ENCODE data around the gene CLUH. TPM values are rescaled to one million over a fixed set of nuclear protein-coding genes. Genes with fewer than 3 reads are reported as not detected.

The CLUH gene, protein sequence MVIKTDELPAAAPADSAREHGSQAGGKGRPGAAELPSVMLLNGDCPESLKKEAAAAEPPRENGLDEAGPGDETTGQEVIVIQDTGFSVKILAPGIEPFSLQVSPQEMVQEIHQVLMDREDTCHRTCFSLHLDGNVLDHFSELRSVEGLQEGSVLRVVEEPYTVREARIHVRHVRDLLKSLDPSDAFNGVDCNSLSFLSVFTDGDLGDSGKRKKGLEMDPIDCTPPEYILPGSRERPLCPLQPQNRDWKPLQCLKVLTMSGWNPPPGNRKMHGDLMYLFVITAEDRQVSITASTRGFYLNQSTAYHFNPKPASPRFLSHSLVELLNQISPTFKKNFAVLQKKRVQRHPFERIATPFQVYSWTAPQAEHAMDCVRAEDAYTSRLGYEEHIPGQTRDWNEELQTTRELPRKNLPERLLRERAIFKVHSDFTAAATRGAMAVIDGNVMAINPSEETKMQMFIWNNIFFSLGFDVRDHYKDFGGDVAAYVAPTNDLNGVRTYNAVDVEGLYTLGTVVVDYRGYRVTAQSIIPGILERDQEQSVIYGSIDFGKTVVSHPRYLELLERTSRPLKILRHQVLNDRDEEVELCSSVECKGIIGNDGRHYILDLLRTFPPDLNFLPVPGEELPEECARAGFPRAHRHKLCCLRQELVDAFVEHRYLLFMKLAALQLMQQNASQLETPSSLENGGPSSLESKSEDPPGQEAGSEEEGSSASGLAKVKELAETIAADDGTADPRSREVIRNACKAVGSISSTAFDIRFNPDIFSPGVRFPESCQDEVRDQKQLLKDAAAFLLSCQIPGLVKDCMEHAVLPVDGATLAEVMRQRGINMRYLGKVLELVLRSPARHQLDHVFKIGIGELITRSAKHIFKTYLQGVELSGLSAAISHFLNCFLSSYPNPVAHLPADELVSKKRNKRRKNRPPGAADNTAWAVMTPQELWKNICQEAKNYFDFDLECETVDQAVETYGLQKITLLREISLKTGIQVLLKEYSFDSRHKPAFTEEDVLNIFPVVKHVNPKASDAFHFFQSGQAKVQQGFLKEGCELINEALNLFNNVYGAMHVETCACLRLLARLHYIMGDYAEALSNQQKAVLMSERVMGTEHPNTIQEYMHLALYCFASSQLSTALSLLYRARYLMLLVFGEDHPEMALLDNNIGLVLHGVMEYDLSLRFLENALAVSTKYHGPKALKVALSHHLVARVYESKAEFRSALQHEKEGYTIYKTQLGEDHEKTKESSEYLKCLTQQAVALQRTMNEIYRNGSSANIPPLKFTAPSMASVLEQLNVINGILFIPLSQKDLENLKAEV (N-terminal part only)
- 93.9 to 123 TPM (median 111 TPM) in 5 replicates for total RNA-seq (2022; extraction: Qiagen RNA extraction; ENCODE audit: low read depth)

DNA sequence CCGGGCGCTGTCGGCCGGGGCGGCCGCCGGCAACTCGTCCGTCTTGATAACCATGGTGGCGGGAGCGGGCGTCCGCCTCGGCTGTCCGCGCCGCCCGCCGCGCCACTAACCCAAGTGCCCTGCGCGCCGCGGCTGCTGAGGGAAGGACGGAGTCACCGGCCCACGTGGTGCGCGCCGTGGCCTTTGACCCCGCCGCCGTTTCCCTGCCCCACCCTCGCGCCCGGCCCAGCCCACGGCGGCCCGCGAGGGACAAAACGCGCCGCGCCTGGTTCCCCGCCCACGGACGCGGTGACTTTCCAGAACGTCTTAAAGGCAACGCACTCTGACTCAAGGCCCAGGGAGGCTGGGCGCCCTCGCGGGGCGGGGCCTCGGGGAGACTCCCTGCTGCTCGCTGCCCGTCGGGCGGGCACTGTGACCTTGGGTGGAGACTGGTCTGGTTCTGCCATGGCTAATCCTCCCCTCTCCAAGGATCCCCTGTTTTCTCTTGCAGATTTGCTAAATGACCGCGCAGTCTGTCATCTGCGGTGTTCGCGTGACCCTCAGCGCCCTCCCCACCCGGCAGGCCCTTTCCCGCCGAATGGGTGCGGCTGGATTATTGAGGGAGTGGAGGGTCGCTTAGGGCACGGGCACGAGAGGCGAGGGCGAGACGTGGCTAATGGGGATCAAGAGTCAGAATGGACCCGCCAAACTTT lies at the start of gene CLUH:
Gene CLUH, minus strand, starts transcription at position 157 of the 692 bp plus-strand sequence. Its CDS starts 103 bp downstream, at position 54.

DNA sequence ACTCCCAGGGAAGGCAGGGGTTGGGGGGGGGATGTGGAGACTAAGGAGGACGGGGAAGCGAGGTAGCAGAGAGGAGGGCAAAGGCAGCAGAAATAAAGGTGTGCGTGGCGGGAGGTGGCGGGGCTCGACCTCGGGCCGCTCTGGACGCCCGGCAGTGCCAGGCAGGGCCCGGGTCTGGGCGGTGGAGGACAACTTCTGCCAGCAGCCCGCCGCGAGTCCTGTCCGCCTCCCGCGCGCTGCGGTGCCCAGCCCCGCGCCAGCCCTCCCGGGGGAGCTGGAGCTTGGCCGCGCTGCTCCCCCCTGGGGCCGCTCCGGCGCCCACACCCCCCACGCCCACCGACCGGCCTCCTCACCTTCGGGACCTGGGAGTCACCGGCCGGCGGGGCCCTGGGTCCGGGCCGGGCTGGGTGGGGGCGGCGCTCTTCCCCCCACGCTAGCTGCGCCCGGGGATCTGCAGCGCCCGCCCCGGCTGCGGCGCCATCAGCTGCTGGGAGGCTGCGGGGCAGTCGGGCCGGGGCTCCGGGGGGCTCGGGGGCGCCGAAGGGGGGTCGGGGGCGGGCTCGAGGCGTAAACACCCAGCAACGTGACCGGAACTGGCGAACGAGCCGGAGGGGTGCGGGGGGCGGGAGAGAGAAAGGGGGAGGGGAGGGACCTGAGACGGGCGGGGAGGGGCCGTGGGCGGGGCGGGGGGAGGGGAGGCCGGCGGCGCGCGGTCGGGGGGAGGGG lies 37.7 kb upstream of the CLUH start, which contains the start of gene CCDC92B:
Gene CCDC92B, minus strand, starts transcription at position 595 of the 726 bp plus-strand sequence. CDS start 14,507 bp downstream, outside the sequence.

Other genes with a start within 250 kb of the CLUH start
- 31.3 to 38.6 TPM (median 35.9 TPM) in 5 replicates for gene METTL16, start 199.9 kb downstream of the CLUH start, total RNA-seq (2022; extraction: Qiagen RNA extraction; ENCODE audit: low read depth)
- 172 to 202 TPM (median 182 TPM) in 5 replicates for gene PAFAH1B1, start 118.1 kb downstream of the CLUH start, total RNA-seq (2022; extraction: Qiagen RNA extraction; ENCODE audit: low read depth)
- gene CCDC92B, start 37.9 kb upstream of the CLUH start, total RNA-seq (2022; extraction: Qiagen RNA extraction; ENCODE audit: low read depth): 0.13 to 0.21 TPM (median 0.15 TPM) in 5 replicates
- gene RAP1GAP2, start 84.7 kb upstream of the CLUH start, total RNA-seq (2022; extraction: Qiagen RNA extraction; ENCODE audit: low read depth): 12.7 to 19.2 TPM (median 17.3 TPM) in 5 replicates

All from A549 treated with CpdA at 1 μM for 4 hours (cell line).